Liver (tissue), 3 donors: Measurements from ENCODE around the gene PRSS56.

Source experiments
- EGR1 ChIP-seq, 2 donors: IDR thresholded peaks; 2 replicates each; pipeline ENCODE4 v1.6.1; 2016 to 2018; ENCODE audit warnings: antibody characterized with exemption in 2 of 2, low read depth in 2 of 2
- JUND ChIP-seq, 2 donors: IDR thresholded peaks; 2 replicates each; pipeline ENCODE4 v1.6.1; 2016; ENCODE audit warnings: antibody characterized with exemption in 2 of 2
- RAD21 ChIP-seq, 2 donors: IDR thresholded peaks; 2 replicates each; pipeline ENCODE4 v1.6.1; 2016; ENCODE audit warnings: antibody characterized with exemption in 2 of 2, mild to moderate bottlenecking in 2 of 2
- TAF1 ChIP-seq: conservative IDR thresholded peaks from 2 replicates; pipeline ENCODE4 v1.6.1; 2016; ENCODE audit warnings: antibody characterized with exemption, mild to moderate bottlenecking
- YY1 ChIP-seq: IDR thresholded peaks from 2 replicates; pipeline ENCODE4 v1.6.1; 2016; ENCODE audit warnings: antibody characterized with exemption, mild to moderate bottlenecking
- TF ChIP-seq, protein P1 (sequence below): fragments of 150-350 bp; IDR thresholded peaks from 2 replicates; pipeline ENCODE4 v1.5.1; 2017; ENCODE audit warnings: improper control_type of control experiment, low read depth, low read length; ENCODE audit not compliant: missing input control
- TF ChIP-seq, protein P2 (sequence below): IDR thresholded peaks from 2 replicates; pipeline ENCODE4 v1.6.1; 2016; ENCODE audit warnings: antibody characterized with exemption
- TF ChIP-seq, protein P3 (sequence below): IDR thresholded peaks from 2 replicates; pipeline ENCODE4 v1.6.1; 2016; ENCODE audit warnings: antibody characterized with exemption
- TF ChIP-seq, protein P4 (sequence below): IDR thresholded peaks from 2 replicates; pipeline ENCODE4 v1.6.1; 2016; ENCODE audit warnings: antibody characterized with exemption, mild to moderate bottlenecking
- TF ChIP-seq, protein P5 (sequence below): IDR thresholded peaks from 2 replicates; pipeline ENCODE4 v1.6.1; 2016; ENCODE audit warnings: antibody characterized with exemption
- donor health status: healthy.
- donor health status: healthy.

DNA sequence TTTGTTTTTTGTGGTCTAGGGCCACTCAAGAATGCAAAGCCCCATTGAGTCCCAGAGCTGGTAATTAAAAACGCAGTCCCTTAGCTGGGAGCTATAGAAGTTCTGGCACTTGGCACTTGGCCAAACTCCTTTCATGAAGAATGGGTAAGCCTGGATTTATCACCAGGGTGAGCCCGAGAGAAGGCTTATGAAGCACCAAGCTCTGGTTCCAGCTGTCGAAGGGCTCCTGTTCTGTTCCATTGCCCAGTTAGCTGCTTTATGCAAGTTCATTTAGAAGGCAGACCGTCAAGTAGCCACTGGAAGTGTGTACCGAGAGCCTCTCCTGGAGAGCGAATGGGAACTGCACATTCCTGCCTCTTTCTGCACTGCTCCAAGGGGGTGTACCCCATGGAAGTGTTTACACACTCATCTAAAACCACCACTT is 46.7 kb upstream of the PRSS56 start:
- TF ChIP-seq, protein P1, sequence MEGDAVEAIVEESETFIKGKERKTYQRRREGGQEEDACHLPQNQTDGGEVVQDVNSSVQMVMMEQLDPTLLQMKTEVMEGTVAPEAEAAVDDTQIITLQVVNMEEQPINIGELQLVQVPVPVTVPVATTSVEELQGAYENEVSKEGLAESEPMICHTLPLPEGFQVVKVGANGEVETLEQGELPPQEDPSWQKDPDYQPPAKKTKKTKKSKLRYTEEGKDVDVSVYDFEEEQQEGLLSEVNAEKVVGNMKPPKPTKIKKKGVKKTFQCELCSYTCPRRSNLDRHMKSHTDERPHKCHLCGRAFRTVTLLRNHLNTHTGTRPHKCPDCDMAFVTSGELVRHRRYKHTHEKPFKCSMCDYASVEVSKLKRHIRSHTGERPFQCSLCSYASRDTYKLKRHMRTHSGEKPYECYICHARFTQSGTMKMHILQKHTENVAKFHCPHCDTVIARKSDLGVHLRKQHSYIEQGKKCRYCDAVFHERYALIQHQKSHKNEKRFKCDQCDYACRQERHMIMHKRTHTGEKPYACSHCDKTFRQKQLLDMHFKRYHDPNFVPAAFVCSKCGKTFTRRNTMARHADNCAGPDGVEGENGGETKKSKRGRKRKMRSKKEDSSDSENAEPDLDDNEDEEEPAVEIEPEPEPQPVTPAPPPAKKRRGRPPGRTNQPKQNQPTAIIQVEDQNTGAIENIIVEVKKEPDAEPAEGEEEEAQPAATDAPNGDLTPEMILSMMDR, result no peak
- TF ChIP-seq, protein P2, sequence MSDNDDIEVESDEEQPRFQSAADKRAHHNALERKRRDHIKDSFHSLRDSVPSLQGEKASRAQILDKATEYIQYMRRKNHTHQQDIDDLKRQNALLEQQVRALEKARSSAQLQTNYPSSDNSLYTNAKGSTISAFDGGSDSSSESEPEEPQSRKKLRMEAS, result no peak
- TF ChIP-seq, protein P3, sequence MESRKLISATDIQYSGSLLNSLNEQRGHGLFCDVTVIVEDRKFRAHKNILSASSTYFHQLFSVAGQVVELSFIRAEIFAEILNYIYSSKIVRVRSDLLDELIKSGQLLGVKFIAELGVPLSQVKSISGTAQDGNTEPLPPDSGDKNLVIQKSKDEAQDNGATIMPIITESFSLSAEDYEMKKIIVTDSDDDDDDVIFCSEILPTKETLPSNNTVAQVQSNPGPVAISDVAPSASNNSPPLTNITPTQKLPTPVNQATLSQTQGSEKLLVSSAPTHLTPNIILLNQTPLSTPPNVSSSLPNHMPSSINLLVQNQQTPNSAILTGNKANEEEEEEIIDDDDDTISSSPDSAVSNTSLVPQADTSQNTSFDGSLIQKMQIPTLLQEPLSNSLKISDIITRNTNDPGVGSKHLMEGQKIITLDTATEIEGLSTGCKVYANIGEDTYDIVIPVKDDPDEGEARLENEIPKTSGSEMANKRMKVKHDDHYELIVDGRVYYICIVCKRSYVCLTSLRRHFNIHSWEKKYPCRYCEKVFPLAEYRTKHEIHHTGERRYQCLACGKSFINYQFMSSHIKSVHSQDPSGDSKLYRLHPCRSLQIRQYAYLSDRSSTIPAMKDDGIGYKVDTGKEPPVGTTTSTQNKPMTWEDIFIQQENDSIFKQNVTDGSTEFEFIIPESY, result no peak
- TF ChIP-seq, protein P4, sequence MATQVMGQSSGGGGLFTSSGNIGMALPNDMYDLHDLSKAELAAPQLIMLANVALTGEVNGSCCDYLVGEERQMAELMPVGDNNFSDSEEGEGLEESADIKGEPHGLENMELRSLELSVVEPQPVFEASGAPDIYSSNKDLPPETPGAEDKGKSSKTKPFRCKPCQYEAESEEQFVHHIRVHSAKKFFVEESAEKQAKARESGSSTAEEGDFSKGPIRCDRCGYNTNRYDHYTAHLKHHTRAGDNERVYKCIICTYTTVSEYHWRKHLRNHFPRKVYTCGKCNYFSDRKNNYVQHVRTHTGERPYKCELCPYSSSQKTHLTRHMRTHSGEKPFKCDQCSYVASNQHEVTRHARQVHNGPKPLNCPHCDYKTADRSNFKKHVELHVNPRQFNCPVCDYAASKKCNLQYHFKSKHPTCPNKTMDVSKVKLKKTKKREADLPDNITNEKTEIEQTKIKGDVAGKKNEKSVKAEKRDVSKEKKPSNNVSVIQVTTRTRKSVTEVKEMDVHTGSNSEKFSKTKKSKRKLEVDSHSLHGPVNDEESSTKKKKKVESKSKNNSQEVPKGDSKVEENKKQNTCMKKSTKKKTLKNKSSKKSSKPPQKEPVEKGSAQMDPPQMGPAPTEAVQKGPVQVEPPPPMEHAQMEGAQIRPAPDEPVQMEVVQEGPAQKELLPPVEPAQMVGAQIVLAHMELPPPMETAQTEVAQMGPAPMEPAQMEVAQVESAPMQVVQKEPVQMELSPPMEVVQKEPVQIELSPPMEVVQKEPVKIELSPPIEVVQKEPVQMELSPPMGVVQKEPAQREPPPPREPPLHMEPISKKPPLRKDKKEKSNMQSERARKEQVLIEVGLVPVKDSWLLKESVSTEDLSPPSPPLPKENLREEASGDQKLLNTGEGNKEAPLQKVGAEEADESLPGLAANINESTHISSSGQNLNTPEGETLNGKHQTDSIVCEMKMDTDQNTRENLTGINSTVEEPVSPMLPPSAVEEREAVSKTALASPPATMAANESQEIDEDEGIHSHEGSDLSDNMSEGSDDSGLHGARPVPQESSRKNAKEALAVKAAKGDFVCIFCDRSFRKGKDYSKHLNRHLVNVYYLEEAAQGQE, result no peak
- TF ChIP-seq YY1 (no peak), TAF1 (no peak), JUND (IDR thresholded peaks at IDR 0.05) (no peak), EGR1 (IDR thresholded peaks at IDR 0.05; ENCODE audit: low read depth in 2 of 2) (no peak), RAD21 (IDR thresholded peaks at IDR 0.05) (no peak)
- TF ChIP-seq, protein P5, sequence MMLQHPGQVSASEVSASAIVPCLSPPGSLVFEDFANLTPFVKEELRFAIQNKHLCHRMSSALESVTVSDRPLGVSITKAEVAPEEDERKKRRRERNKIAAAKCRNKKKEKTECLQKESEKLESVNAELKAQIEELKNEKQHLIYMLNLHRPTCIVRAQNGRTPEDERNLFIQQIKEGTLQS, result no peak
